Kidney epithelial cell (primary cell): ENCODE measurements around the gene FANCC. TPM values are rescaled to one million over a fixed set of nuclear protein-coding genes. Genes with fewer than 3 reads are reported as not detected.

Source experiments
- DNase-seq: peaks from one replicate; pipeline ENCODE4 v3.0.0-alpha.2; 2010; ENCODE audit warnings: low read depth
- H3K27me3 ChIP-seq: 2 replicates; pipeline ENCODE4 v1.6.0; 2011; ENCODE audit warnings: low read length; ENCODE audit not compliant: control insufficient read depth, insufficient read depth
- H3K36me3 ChIP-seq: 2 replicates; pipeline ENCODE4 v1.5.1; 2011; ENCODE audit warnings: low read length; ENCODE audit not compliant: control insufficient read depth, insufficient read depth
- H3K4me3 ChIP-seq: 2 replicates; pipeline ENCODE4 v1.5.1; 2011; ENCODE audit warnings: low read depth, mild to moderate bottlenecking, control low read depth, low read length
- total RNA-seq: library from RNA; depleted of rRNA; stranded (reverse); fragments of >200 nt; gene quantifications from 2 replicates; pipeline ENCODE4 v1.2.3, GENCODE V29; 2015
- TF ChIP-seq, protein P1 (sequence below): IDR thresholded peaks from 2 replicates; pipeline ENCODE4 v1.5.1; 2011; ENCODE audit warnings: mild to moderate bottlenecking, moderate library complexity, low read length, control low read depth, inconsistent platforms; ENCODE audit not compliant: insufficient read depth, poor library complexity, severe bottlenecking

FANCC gene
- total RNA-seq, 1 donor from 2014 or later, result 6.1 TPM

- no peaks in the 10 kb centered on the region for H3K27me3 ChIP-seq
- H3K36me3 ChIP-seq, result peaks cover 13% of the 10 kb centered on the region
- H3K4me3 ChIP-seq, result no peak overlapping the region
- TF ChIP-seq, protein P1, sequence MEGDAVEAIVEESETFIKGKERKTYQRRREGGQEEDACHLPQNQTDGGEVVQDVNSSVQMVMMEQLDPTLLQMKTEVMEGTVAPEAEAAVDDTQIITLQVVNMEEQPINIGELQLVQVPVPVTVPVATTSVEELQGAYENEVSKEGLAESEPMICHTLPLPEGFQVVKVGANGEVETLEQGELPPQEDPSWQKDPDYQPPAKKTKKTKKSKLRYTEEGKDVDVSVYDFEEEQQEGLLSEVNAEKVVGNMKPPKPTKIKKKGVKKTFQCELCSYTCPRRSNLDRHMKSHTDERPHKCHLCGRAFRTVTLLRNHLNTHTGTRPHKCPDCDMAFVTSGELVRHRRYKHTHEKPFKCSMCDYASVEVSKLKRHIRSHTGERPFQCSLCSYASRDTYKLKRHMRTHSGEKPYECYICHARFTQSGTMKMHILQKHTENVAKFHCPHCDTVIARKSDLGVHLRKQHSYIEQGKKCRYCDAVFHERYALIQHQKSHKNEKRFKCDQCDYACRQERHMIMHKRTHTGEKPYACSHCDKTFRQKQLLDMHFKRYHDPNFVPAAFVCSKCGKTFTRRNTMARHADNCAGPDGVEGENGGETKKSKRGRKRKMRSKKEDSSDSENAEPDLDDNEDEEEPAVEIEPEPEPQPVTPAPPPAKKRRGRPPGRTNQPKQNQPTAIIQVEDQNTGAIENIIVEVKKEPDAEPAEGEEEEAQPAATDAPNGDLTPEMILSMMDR, result peak; percentile 44
- DNase-seq, result no peak
Measured at GRCh38 chr9:95087659-95088242, 229.8 kb downstream of the FANCC start.

GRCh38 chr9:95086564-95086955, 230.9 kb downstream of the FANCC start:
- DNase-seq, result no peak
- TF ChIP-seq, protein P1, result no peak
- no peaks in the 10 kb centered on the region for H3K27me3 ChIP-seq
- no peak overlapping the region for H3K4me3 ChIP-seq
- H3K36me3 ChIP-seq, result peaks cover 14% of the 10 kb centered on the region

- no peak for DNase-seq
- no peak overlapping the region for H3K4me3 ChIP-seq
- H3K27me3 ChIP-seq, result no peaks in the 10 kb centered on the region
- peaks cover 14% of the 10 kb centered on the region for H3K36me3 ChIP-seq
- TF ChIP-seq, protein P1, result no peak
Measured at GRCh38 chr9:95085861-95086563, 231.5 kb downstream of the FANCC start.

DNA sequence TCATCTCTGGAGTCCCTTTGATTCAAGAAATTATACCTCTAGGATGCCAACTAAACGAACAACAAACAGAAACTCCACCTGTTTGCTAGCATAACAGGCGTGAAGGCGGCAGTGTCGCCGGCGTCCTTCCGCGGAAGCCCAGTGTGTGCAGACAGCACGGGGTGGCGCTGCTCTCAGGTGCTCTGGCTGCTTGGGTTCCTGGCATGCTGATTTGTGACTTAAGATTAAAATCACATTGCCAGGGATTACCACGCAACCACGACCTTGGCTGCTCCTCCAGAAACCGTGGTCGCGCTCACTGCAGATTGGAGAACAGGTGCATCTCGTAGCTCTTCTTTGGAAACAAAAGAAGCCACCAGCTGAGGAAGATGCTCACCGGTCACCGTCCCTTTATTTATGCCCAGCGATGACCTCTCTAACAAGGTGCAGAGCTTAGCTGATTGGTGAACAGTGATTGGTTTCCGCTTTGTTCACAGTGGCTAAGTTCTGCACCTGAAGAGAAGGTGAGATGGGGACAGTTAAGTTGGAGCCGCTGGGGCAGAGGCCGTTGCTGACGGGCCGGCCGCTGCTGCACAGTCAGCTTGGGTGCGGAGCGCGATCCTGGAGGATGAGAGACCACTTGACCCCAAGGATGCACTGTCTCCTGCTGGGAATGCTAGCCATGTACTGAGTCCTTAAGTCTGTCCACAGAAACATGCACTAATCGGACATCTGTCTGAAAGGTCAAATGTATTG, 232.3 kb downstream of the FANCC start:
- TF ChIP-seq, protein P1, result no peak
- Histone ChIP-seq H3K4me3 (no peak overlapping the region), H3K27me3 (no peaks in the 10 kb centered on the region), H3K36me3 (peaks cover 14% of the 10 kb centered on the region)
- DNase-seq, result no peak

DNA sequence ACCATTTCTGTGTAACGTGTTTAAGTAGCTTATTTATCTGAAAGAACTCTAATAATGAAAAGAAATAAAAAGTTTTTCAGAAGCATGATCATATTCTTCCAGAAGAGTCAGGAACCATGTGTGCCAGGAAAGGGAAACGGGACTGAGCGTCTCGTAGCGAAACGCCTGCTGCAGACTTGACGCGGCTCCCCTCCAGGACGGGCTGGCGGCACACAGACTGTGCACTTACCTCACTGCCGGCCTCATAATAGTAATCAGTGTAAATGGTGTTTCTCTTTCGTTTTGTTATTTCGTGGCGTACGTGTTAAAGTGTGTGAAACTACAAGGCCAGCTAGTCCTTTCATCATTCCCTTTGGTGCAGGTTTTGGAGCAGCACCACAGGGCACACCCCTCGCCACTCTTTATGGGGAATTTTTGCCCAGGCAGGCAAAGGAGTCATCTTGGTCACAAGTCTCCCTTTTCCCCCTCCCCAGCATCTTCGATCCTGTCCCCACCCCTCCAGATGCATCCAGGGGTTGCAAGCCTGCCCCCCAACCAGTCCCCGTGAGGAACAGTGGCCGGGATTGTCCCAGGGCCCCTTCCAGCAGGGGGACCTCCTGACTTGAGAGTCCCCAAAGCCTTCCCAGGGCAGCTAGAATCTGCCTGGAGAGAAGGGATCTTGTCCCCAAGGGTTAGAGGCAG, 233.1 kb downstream of the FANCC start:
- no peak overlapping the region for H3K4me3 ChIP-seq
- no peak for DNase-seq
- H3K36me3 ChIP-seq, result peaks cover 14% of the 10 kb centered on the region
- no peaks in the 10 kb centered on the region for H3K27me3 ChIP-seq
- TF ChIP-seq, protein P1, result no peak
